Measurements from ENCODE around the gene TOMM34. TPM values are rescaled to one million over a fixed set of nuclear protein-coding genes. Genes with fewer than 3 reads are reported as not detected.

Gene TOMM34
- total RNA-seq, 2 donors from 2014 or later = 16.5 to 29.9 TPM

GRCh38 chr20:44979090-44979621 is 19.0 kb upstream of the TOMM34 start:
- H3K9me3 ChIP-seq = no peaks in the 10 kb centered on the region
- DNase-seq = peak; percentile 53
- H3K36me3 ChIP-seq = no peaks in the 10 kb centered on the region

GRCh38 chr20:44976698-44977097 is 16.5 kb upstream of the TOMM34 start:
- intact Hi-C loops (cut with DNase I) = no loop called here
- DNase-seq = no peak
- no peaks in the 10 kb centered on the region for H3K4me1 ChIP-seq
- no peak for TF ChIP-seq CTCF (IDR thresholded peaks at IDR 0.05)
- H3K27me3 ChIP-seq = no peaks in the 10 kb centered on the region
- peaks cover 10% of the 10 kb centered on the region for H3K36me3 ChIP-seq
- no peak overlapping the region for H3K9ac ChIP-seq (ENCODE audit: low read depth in 2 of 2, low read length in 2 of 2)
- no peaks in the 10 kb centered on the region for H3K9me3 ChIP-seq
- H3K27ac ChIP-seq = no peak overlapping the region
- no peak overlapping the region for H3K4me3 ChIP-seq

More at GRCh38 chr20:44979090-44979621, 19.0 kb upstream of the TOMM34 start:
- Histone ChIP-seq H3K4me3 (no peak overlapping the region), H3K27me3 (no peaks in the 10 kb centered on the region), H3K9ac (ENCODE audit: low read depth in 2 of 2, low read length in 2 of 2) (no peak overlapping the region), H3K27ac (peak overlapping the region; percentile 62), H3K4me1 (no peaks in the 10 kb centered on the region)
- intact Hi-C loops (cut with DNase I) = no loop called here
- no peak for TF ChIP-seq CTCF (IDR thresholded peaks at IDR 0.05)

GRCh38 chr20:44973053-44973452 is 12.9 kb upstream of the TOMM34 start:
- peaks cover 10% of the 10 kb centered on the region for H3K36me3 ChIP-seq
- H3K27ac ChIP-seq = peak overlapping the region; percentile 4
- no peak overlapping the region for H3K4me3 ChIP-seq

GRCh38 chr20:44970243-44970757 is 10.1 kb upstream of the TOMM34 start:
- no peak for DNase-seq
- no peak for TF ChIP-seq CTCF (IDR thresholded peaks at IDR 0.05)
- Histone ChIP-seq H3K9me3 (no peaks in the 10 kb centered on the region), H3K36me3 (peaks cover 10% of the 10 kb centered on the region), H3K27me3 (no peaks in the 10 kb centered on the region), H3K4me1 (peaks cover 13% of the 10 kb centered on the region), H3K9ac (ENCODE audit: low read depth in 2 of 2, low read length in 2 of 2) (no peak overlapping the region), H3K27ac (peak overlapping the region; percentile 48), H3K4me3 (no peak overlapping the region)
- intact Hi-C loops (cut with DNase I) = no loop called here

More at GRCh38 chr20:44973053-44973452, 12.9 kb upstream of the TOMM34 start:
- no peak for DNase-seq
- Histone ChIP-seq H3K9me3 (no peaks in the 10 kb centered on the region), H3K4me1 (no peaks in the 10 kb centered on the region), H3K9ac (ENCODE audit: low read depth in 2 of 2, low read length in 2 of 2) (peak overlapping the region in 1 of 2 donors; percentile 8), H3K27me3 (no peaks in the 10 kb centered on the region)
- TF ChIP-seq CTCF (IDR thresholded peaks at IDR 0.05) = no peak
- intact Hi-C loops (cut with DNase I) = no loop called here

- Histone ChIP-seq H3K9me3 (no peaks in the 10 kb centered on the region), H3K36me3 (peaks cover 10% of the 10 kb centered on the region), H3K27me3 (no peaks in the 10 kb centered on the region), H3K9ac (ENCODE audit: low read depth in 2 of 2, low read length in 2 of 2) (no peak overlapping the region), H3K27ac (peak overlapping the region; percentile 48), H3K4me1 (peaks cover 13% of the 10 kb centered on the region), H3K4me3 (no peak overlapping the region)
- no peak for TF ChIP-seq CTCF (IDR thresholded peaks at IDR 0.05)
- intact Hi-C loops (cut with DNase I) = no loop called here
- DNase-seq = no peak
These were observed 9.2 kb upstream of the TOMM34 start for GRCh38 chr20:44969300-44969894.
